Measurements from ENCODE around the gene AHRR. TPM values are rescaled to one million over a fixed set of nuclear protein-coding genes. Genes with fewer than 3 reads are reported as not detected.
"Not testable (repeated sequence)": the region's sequence is repeated elsewhere in the genome, so short reads cannot be mapped to it uniquely, and the experiment has no call there.

The AHRR gene
- total RNA-seq, 1 donor from 2014 or later, result 0.53 TPM

- DNase-seq (ENCODE audit: low read depth) (no peak), FAIRE-seq (no peak)
- Histone ChIP-seq H3K27me3 (ENCODE audit: control insufficient read depth, insufficient read depth, low read length) (no peaks in the 10 kb centered on the region), H3K4me3 (ENCODE audit: low read depth, low read length) (no peak overlapping the region), H3K36me3 (ENCODE audit: control insufficient read depth, insufficient read depth, low read length) (no peaks in the 10 kb centered on the region)
- no peak for TF ChIP-seq CTCF (IDR thresholded peaks at IDR 0.05; ENCODE audit: insufficient read depth, low read length, severe bottlenecking)
Measured at GRCh38 chr5:380701-381309, 59.3 kb downstream of the AHRR start.

GRCh38 chr5:383066-383465 lies 61.6 kb downstream of the AHRR start:
- no peak for FAIRE-seq

GRCh38 chr5:383621-384020 lies 62.1 kb downstream of the AHRR start:
- Histone ChIP-seq H3K27me3 (ENCODE audit: control insufficient read depth, insufficient read depth, low read length) (no peaks in the 10 kb centered on the region), H3K4me3 (ENCODE audit: low read depth, low read length) (no peak overlapping the region), H3K36me3 (ENCODE audit: control insufficient read depth, insufficient read depth, low read length) (no peaks in the 10 kb centered on the region)
- no peak for FAIRE-seq
- TF ChIP-seq CTCF (IDR thresholded peaks at IDR 0.05; ENCODE audit: insufficient read depth, low read length, severe bottlenecking), result no peak
- DNase-seq (ENCODE audit: low read depth), result no peak

More at GRCh38 chr5:383066-383465, 61.6 kb downstream of the AHRR start:
- DNase-seq (ENCODE audit: low read depth), result no peak
- no peaks in the 10 kb centered on the region for H3K36me3 ChIP-seq (ENCODE audit: control insufficient read depth, insufficient read depth, low read length)
- no peaks in the 10 kb centered on the region for H3K27me3 ChIP-seq (ENCODE audit: control insufficient read depth, insufficient read depth, low read length)
- H3K4me3 ChIP-seq (ENCODE audit: low read depth, low read length), result no peak overlapping the region
- TF ChIP-seq CTCF (IDR thresholded peaks at IDR 0.05; ENCODE audit: insufficient read depth, low read length, severe bottlenecking), result no peak

GRCh38 chr5:384576-384975 lies 63.1 kb downstream of the AHRR start:
- H3K27me3 ChIP-seq (ENCODE audit: control insufficient read depth, insufficient read depth, low read length); DNase-seq (ENCODE audit: low read depth); FAIRE-seq; H3K4me3 ChIP-seq (ENCODE audit: low read depth, low read length); H3K36me3 ChIP-seq (ENCODE audit: control insufficient read depth, insufficient read depth, low read length): not testable (repeated sequence)

GRCh38 chr5:385321-385720 lies 63.8 kb downstream of the AHRR start:
- no peaks in the 10 kb centered on the region for H3K36me3 ChIP-seq (ENCODE audit: control insufficient read depth, insufficient read depth, low read length)
- no peak for TF ChIP-seq CTCF (IDR thresholded peaks at IDR 0.05; ENCODE audit: insufficient read depth, low read length, severe bottlenecking)
- H3K27me3 ChIP-seq (ENCODE audit: control insufficient read depth, insufficient read depth, low read length), result no peaks in the 10 kb centered on the region
- FAIRE-seq, result no peak
- H3K4me3 ChIP-seq (ENCODE audit: low read depth, low read length), result no peak overlapping the region
- DNase-seq (ENCODE audit: low read depth), result no peak

- FAIRE-seq (peak; percentile 28), DNase-seq (ENCODE audit: low read depth) (no peak)
- no peak overlapping the region for H3K4me3 ChIP-seq (ENCODE audit: low read depth, low read length)
- H3K27me3 ChIP-seq (ENCODE audit: control insufficient read depth, insufficient read depth, low read length), result no peaks in the 10 kb centered on the region
- no peaks in the 10 kb centered on the region for H3K36me3 ChIP-seq (ENCODE audit: control insufficient read depth, insufficient read depth, low read length)
- TF ChIP-seq CTCF (IDR thresholded peaks at IDR 0.05; ENCODE audit: insufficient read depth, low read length, severe bottlenecking), result no peak
Measured at GRCh38 chr5:386432-387341, 65.2 kb downstream of the AHRR start.
